Activated T-cell treated with anti-CD3 and anti-CD28 coated beads, Interleukin-2, amount 50 U/mL, for 4 hours (primary cell): Measurements from ENCODE around the gene ZNF274. TPM values are rescaled to one million over a fixed set of nuclear protein-coding genes. Genes with fewer than 3 reads are reported as not detected.
"Not testable (repeated sequence)": the region's sequence is repeated elsewhere in the genome, so short reads cannot be mapped to it uniquely, and the experiment has no call there.

Experiments
- ATAC-seq, 2 donors: fragments of 200-7000 bp; cut with Tn5 transposase; one replicate each; pipeline ENCODE4 v1.10.0; 2021
- DNase-seq: peaks from one replicate; pipeline ENCODE4 v3.0.0-alpha.2; 2020
- H3K27me3 Mint-ChIP-seq: one replicate; pipeline ENCODE4 v1.8.0; 2021; ENCODE audit warnings: low read depth, mixed read lengths
- H3K36me3 Mint-ChIP-seq: one replicate; pipeline ENCODE4 v1.8.0; 2022; ENCODE audit warnings: mixed read lengths; ENCODE audit not compliant: insufficient read depth
- H3K4me1 Mint-ChIP-seq: one replicate; pipeline ENCODE4 v1.8.0; 2021; ENCODE audit warnings: low read depth, mixed read lengths
- H3K4me3 Mint-ChIP-seq: one replicate; pipeline ENCODE4 v1.8.0; 2021; ENCODE audit warnings: mild to moderate bottlenecking, moderate library complexity, mixed read lengths
- H3K9me3 Mint-ChIP-seq: one replicate; pipeline ENCODE4 v1.8.0; 2021; ENCODE audit warnings: mixed read lengths
- total RNA-seq, 3 donors: library from RNA; stranded (reverse); gene quantifications; one replicate each; pipeline ENCODE4 v1.2.1, GENCODE V29; 2021

The ZNF274 gene
- total RNA-seq, result 10 to 100 TPM; 17.3 to 26.6 (median 18.4) TPM

- ATAC-seq, result peak; percentile 95 to 96
- H3K27me3 Mint-ChIP-seq, result no peaks in the 10 kb centered on the region
- H3K36me3 Mint-ChIP-seq, result peaks cover 44% of the 10 kb centered on the region
- peaks cover 18% of the 10 kb centered on the region for H3K9me3 Mint-ChIP-seq
- H3K4me3 Mint-ChIP-seq, result peak within 1 kb of the TSS; percentile 90
- peak; percentile 92 for DNase-seq
- H3K4me1 Mint-ChIP-seq, result peaks cover 16% of the 10 kb centered on the region
Observed at GRCh38 chr19:58182989-58183816, at the start of gene ZNF274. Gene ZNF274, plus strand, starts transcription at chr19:58183061. Its CDS starts 905 bp downstream, at chr19:58183966.

- H3K4me3 Mint-ChIP-seq, result no peak overlapping the region
- no peaks in the 10 kb centered on the region for H3K4me1 Mint-ChIP-seq
- peaks cover 67% of the 10 kb centered on the region for H3K36me3 Mint-ChIP-seq
- no peaks in the 10 kb centered on the region for H3K27me3 Mint-ChIP-seq
- ATAC-seq (no peak), DNase-seq (no peak)
- H3K9me3 Mint-ChIP-seq, result peaks cover 47% of the 10 kb centered on the region
Observed at GRCh38 chr19:58134244-58134643, 48.6 kb upstream of the ZNF274 start.

DNA sequence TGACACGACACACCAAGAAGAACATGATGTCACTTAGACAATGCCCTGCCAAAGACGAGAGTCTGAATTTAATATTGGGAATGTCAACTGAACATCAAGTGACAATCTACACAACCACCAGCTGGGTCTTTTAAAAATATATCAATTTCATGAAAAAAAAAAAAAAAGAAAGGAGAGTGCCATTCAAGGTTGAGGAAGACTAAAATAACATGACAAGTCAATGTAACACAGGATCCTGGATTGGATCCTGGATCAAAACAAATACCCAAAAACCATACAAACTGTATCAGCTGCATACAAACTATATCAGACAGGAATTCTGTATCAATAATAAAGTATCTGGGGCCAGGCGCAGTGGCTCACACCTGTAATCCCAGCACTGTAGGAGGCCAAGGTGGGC, 37.0 kb upstream of the ZNF274 start:
- ATAC-seq (no peak), DNase-seq (no peak)
- peaks cover 27% of the 10 kb centered on the region for H3K36me3 Mint-ChIP-seq
- peaks cover 10% of the 10 kb centered on the region for H3K4me1 Mint-ChIP-seq
- H3K9me3 Mint-ChIP-seq, result peaks cover 13% of the 10 kb centered on the region
- H3K27me3 Mint-ChIP-seq, result no peaks in the 10 kb centered on the region
- H3K4me3 Mint-ChIP-seq, result no peak overlapping the region

GRCh38 chr19:58147475-58147874, 35.4 kb upstream of the ZNF274 start:
- H3K4me3 Mint-ChIP-seq, H3K27me3 Mint-ChIP-seq, DNase-seq, ATAC-seq: not testable (repeated sequence)
- H3K36me3 Mint-ChIP-seq, result peaks cover 18% of the 10 kb centered on the region
- H3K4me1 Mint-ChIP-seq, result peaks cover 12% of the 10 kb centered on the region
- H3K9me3 Mint-ChIP-seq, result peaks cover 19% of the 10 kb centered on the region

- no peaks in the 10 kb centered on the region for H3K27me3 Mint-ChIP-seq
- H3K36me3 Mint-ChIP-seq, result peaks cover 8% of the 10 kb centered on the region
- peak; percentile 73 to 74 for ATAC-seq
Observed at GRCh38 chr19:58150328-58150921, 32.4 kb upstream of the ZNF274 start, which contains the start of gene ZNF329. Gene ZNF329, minus strand, starts transcription at chr19:58150789. Its CDS starts 21,286 bp downstream, at chr19:58129503.

GRCh38 chr19:58153386-58153785, 29.5 kb upstream of the ZNF274 start:
- H3K4me1 Mint-ChIP-seq, result peaks cover 17% of the 10 kb centered on the region
- peak overlapping the region; percentile 85 for H3K4me3 Mint-ChIP-seq
- H3K9me3 Mint-ChIP-seq, result peaks cover 10% of the 10 kb centered on the region
- ATAC-seq (no peak), DNase-seq (no peak)
- H3K27me3 Mint-ChIP-seq, result no peaks in the 10 kb centered on the region
- no peaks in the 10 kb centered on the region for H3K36me3 Mint-ChIP-seq

More at GRCh38 chr19:58150328-58150921, 32.4 kb upstream of the ZNF274 start, which contains the start of gene ZNF329:
- peaks cover 10% of the 10 kb centered on the region for H3K9me3 Mint-ChIP-seq
- peak; percentile 92 for DNase-seq
- peaks cover 17% of the 10 kb centered on the region for H3K4me1 Mint-ChIP-seq
- peak within 1 kb of the TSS; percentile 94 for H3K4me3 Mint-ChIP-seq

DNA sequence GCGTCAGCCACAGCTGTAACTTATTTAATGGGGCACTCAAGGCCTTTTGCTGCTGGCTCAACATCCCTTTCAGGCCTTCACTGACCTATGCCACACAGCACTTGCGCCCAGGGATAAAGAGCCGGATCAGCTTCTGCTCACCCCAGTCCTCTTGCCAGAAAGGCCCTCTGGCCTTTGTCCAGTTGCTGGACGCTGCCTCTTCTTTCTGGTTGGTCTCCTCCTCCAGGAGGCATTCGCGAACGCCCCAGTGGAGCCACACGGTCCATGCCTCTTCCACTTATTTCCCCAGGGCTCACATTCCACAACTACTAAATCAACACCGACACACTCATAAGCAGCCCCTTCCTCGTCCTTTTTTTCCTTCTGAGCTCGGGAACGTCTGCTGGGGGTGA, 28.6 kb upstream of the ZNF274 start:
- DNase-seq, result no peak

GRCh38 chr19:58154679-58155648, 27.9 kb upstream of the ZNF274 start:
- H3K36me3 Mint-ChIP-seq, result no peaks in the 10 kb centered on the region

More for the DNA sequence above, 28.6 kb upstream of the ZNF274 start:
- H3K4me1 Mint-ChIP-seq, result peaks cover 15% of the 10 kb centered on the region
- H3K27me3 Mint-ChIP-seq, result no peaks in the 10 kb centered on the region
- peak overlapping the region; percentile 85 for H3K4me3 Mint-ChIP-seq
- H3K9me3 Mint-ChIP-seq, result peaks cover 10% of the 10 kb centered on the region
- no peaks in the 10 kb centered on the region for H3K36me3 Mint-ChIP-seq
- no peak for ATAC-seq

DNA sequence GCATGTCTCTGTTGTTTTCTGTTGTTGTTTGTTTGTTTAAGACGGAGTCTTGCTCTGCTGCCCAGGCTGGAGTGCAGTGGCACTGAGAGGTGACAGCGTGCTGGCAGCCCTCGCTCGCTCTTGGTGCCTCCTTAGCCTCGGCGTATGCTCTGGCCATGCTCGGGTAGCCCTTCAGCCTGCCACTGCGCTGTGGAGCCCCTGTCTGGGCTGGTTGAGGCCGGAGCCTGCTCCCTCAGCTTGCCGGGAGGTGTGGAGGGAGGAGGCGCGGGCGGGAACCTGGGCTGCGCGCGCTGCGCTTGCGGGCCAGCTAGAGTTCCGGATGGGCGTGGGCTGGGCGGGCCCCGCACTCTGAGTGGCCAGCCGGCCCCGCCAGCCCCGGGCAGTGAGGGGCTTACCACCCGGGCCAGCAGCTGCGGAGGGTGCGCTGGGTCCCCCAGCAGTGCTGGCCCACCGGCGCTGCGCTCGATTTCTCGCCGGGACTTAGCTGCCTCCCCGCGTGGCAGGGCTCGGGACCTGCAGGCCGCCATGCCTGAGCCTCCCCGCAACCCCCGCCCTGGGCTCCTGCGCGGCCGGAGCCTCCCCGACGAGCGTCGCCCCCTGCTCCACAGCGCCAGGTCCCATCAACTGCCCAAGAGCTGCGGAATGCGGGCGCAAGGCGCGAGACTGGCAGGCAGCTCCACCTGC, 25.7 kb upstream of the ZNF274 start:
- Mint-ChIP-seq H3K9me3 (peaks cover 9% of the 10 kb centered on the region), H3K27me3 (no peaks in the 10 kb centered on the region), H3K4me3 (no peak overlapping the region), H3K4me1 (peaks cover 5% of the 10 kb centered on the region), H3K36me3 (peaks cover 3% of the 10 kb centered on the region)
- no peak for DNase-seq
- ATAC-seq, result no peak

More at GRCh38 chr19:58154679-58155648, 27.9 kb upstream of the ZNF274 start:
- ATAC-seq (peak; percentile 81 to 88), DNase-seq (peak; percentile 98)
- Mint-ChIP-seq H3K27me3 (no peaks in the 10 kb centered on the region), H3K4me1 (peaks cover 9% of the 10 kb centered on the region), H3K9me3 (peaks cover 10% of the 10 kb centered on the region), H3K4me3 (peak overlapping the region; percentile 85)

GRCh38 chr19:58166268-58166667, 16.6 kb upstream of the ZNF274 start:
- no peak overlapping the region for H3K4me3 Mint-ChIP-seq
- ATAC-seq, result no peak
- H3K9me3 Mint-ChIP-seq, result peaks cover 31% of the 10 kb centered on the region
- H3K4me1 Mint-ChIP-seq, result no peaks in the 10 kb centered on the region
- H3K36me3 Mint-ChIP-seq, result peaks cover 12% of the 10 kb centered on the region
- no peaks in the 10 kb centered on the region for H3K27me3 Mint-ChIP-seq
- DNase-seq, result no peak

DNA sequence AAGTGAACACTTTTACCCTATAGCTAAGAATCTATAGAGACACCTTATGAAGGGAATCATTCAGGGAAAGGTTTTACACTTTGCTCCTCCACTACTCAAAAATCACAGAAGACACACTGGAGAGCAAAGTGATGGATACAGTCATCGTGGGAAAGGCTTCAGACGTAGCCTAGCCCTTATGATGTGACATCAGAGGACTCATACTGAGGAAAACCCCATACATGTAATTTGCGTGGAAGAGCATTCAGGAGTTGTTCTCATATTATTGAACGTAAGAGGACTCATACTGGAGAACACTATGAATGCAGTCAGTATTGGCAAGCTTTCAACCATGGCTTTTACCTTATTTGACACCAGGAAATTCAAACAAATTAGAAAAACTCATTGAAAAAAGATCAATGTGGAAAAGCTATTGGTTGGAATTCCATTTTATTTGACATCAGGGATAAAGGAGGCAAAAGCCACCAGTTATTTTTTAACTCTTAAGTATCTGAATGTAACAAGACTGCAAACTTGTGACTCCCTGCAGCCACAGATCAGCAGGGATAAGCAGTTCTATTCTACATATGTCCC, 16.1 kb upstream of the ZNF274 start:
- Mint-ChIP-seq H3K9me3 (peaks cover 29% of the 10 kb centered on the region), H3K27me3 (no peaks in the 10 kb centered on the region), H3K36me3 (peaks cover 11% of the 10 kb centered on the region), H3K4me3 (no peak overlapping the region), H3K4me1 (no peaks in the 10 kb centered on the region)
- DNase-seq, result no peak
- ATAC-seq, result no peak

DNA sequence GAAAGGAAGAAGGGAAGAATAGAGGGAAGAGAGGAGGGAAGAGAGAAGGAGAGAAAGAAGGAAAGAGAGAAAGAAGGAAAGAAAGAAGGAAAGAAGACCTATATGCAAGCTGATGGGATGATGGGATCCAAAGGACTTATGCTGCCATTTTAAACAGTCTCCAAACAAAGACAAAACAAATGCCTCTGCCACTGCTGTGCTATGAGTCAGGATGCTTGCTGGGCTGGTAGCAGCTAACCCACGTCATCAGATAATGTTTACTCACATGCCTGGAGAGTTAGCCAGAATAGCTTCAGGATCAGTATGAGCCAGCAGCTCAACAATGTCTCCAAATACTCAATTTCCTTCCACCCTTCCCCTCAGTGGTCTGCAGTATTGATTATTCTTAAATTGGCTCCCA, 12.0 kb upstream of the ZNF274 start:
- peaks cover 30% of the 10 kb centered on the region for H3K9me3 Mint-ChIP-seq
- ATAC-seq, result no peak

DNA sequence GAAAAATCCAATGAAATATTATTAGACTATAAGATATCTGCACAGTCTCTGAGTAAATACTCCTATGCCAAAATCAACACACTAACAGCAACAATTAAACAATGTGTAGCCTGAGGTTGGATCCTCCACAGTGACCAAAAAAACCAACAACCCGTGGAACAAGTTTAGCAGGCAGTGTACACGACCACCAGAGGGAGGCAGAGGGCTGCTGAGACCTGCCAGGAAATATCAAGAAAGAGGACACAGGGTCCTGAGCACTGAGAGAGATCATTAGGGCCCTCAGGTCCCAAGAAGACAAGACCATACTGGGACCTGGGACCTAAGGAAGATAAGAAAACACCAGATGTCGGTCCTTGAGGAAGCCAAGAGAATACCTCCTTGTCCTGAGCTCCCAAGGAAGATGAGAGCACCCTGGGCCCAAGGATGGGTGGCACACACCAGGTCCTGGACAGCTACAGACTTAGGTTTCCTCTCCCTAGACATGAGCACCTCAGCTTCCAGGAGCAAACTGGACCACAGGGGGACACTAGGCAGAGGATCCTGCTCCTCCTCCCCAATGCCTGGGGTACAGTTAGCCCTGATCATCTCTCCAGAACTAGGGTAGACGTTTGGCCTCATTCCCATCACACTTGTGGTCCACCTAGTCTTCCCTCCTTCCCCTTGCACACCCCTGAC, 822 bp upstream of the ZNF274 start:
- peaks cover 40% of the 10 kb centered on the region for H3K36me3 Mint-ChIP-seq
- no peak for ATAC-seq
- no peaks in the 10 kb centered on the region for H3K27me3 Mint-ChIP-seq
- H3K4me3 Mint-ChIP-seq, result peak overlapping the region; percentile 90
- peaks cover 22% of the 10 kb centered on the region for H3K9me3 Mint-ChIP-seq
- peaks cover 16% of the 10 kb centered on the region for H3K4me1 Mint-ChIP-seq
- peak; percentile 56 for DNase-seq

More for the DNA sequence above, 12.0 kb upstream of the ZNF274 start:
- Mint-ChIP-seq H3K27me3 (no peaks in the 10 kb centered on the region), H3K4me1 (no peaks in the 10 kb centered on the region), H3K36me3 (peaks cover 3% of the 10 kb centered on the region), H3K4me3 (no peak overlapping the region)
- DNase-seq, result no peak
